Measurements from ENCODE around the gene FUT7. TPM values are rescaled to one million over a fixed set of nuclear protein-coding genes. Genes with fewer than 3 reads are reported as not detected.
A peak's percentile ranks its signal among the peaks of the same experiment; 100 is the strongest.

Gene FUT7
- total RNA-seq, 2 experiments from 2014 or later = 0.39 to 0.62 TPM

DNA sequence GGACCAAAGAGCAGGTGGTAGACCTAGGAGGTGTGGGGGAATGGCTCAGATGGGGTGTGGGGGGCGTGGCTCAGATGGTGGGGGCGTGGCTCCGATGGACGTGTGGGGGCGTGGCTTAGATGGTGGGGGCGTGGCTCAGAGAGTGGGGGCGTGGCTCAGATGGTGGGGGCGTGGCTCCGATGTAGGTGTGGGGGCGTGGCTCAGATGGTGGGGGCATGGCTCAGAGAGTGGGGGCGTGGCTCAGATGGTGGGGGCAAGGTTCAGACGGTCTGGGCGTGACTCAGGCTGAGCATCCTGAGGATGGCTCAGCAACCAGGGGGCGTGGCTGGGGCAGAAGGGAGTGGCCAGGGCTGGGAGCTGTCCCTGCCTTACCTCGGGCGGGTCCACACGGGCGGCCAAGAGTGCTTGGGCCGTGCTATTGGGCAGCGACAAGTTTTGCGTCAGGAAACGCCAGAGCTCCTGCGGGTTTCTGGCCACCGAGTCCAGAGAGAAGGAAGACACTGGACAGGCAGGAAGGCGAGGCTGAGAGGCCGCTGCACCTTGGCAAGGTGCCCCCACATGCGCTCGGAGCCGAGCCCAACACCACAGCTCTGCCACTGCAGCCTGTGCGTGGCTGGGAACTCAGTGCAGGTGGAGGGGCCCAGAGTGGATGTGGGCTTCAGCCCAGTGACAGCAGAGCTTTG lies 9.8 kb downstream of the FUT7 start:
- H3K27me3 Mint-ChIP-seq = no peaks in the 10 kb centered on the region
- no peaks in the 10 kb centered on the region for H3K36me3 Mint-ChIP-seq
- H3K4me3 Mint-ChIP-seq = no peak overlapping the region
- POLR2A ChIA-PET = interaction anchor here (1.1 kb wide), 1 partner anchor 22 kb away, joined by 4 read pairs; no protein-coding TSS in a partner anchor
- peaks cover 6% of the 10 kb centered on the region for H3K4me1 Mint-ChIP-seq
- DNase-seq (peak; percentile 65), ATAC-seq (ENCODE audit: low read depth) (peak; percentile 31)
- H3K27ac Mint-ChIP-seq = no peak overlapping the region
- H3K9me3 Mint-ChIP-seq = no peaks in the 10 kb centered on the region

DNA sequence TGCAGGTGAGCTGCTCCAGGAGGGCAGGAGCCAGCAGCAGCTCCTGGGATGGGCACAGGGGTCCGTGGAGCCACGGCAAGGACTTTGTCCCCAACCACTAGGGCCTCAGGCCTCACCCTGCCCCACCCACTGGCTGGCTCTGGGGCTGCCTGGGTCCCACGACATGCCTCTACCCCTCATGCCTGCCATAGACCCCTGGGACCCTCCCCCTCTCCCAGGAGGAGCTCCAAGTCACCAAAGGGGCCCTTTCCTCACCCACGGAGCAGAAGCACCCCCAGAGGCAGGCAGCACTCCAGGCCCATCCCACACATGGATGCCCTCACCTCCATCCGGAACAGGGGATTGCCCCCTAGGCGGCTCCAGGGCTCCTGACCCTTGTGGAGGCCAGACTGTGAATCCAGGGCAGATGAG lies 10.3 kb downstream of the FUT7 start:
- Mint-ChIP-seq H3K4me1 (peaks cover 4% of the 10 kb centered on the region), H3K27me3 (no peaks in the 10 kb centered on the region), H3K36me3 (peaks cover 3% of the 10 kb centered on the region), H3K4me3 (no peak overlapping the region), H3K9me3 (no peaks in the 10 kb centered on the region), H3K27ac (no peak overlapping the region)
- DNase-seq (no peak), ATAC-seq (ENCODE audit: low read depth) (no peak)
- POLR2A ChIA-PET = interaction anchor here (1.1 kb wide), 1 partner anchor 21 kb away, joined by 4 read pairs; no protein-coding TSS in a partner anchor

DNA sequence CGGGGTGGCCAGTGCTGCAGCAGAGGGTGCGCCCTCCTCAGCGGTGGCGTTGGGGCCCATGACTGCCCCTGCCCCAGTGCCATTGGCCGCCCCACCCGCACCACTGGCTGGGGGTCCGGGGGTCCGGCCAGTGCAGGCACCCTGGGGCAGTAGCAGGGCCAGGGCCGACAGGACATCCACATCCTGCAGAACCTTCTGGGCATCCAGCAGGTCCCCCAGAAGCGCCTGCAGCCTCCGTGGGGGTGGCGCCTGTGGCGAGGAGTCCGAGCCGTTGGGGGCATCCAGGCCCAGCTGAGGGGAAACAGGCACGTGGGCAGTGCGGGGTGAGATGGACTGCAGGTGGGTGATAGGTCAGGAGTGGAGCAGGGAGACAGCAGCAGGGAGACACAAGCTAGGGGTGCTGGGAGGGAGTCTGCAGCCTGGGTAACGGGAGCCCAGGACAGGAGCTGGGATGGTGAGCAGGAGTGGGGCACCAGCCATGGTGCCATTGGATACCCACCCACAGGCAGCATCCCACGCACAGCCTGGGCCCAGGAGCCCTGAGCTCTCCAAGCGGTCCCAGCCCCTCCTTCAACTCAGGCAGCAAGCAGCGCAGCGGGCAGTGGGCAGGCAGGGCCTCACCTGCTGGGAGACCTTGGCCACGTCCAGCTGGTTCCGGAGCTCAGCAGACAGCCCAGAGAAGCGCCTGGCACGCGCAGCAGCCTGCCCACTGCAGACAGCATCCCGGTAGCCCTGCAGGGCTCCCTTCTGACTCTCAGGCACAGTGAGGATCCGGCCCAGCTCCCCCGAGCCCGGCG lies 10.9 kb downstream of the FUT7 start:
- DNase-seq (no peak), ATAC-seq (ENCODE audit: low read depth) (no peak)
- no peak overlapping the region for H3K4me3 Mint-ChIP-seq
- peaks cover 3% of the 10 kb centered on the region for H3K36me3 Mint-ChIP-seq
- no peaks in the 10 kb centered on the region for H3K9me3 Mint-ChIP-seq
- H3K4me1 Mint-ChIP-seq = peaks cover 3% of the 10 kb centered on the region
- no peak overlapping the region for H3K27ac Mint-ChIP-seq
- H3K27me3 Mint-ChIP-seq = no peaks in the 10 kb centered on the region
- POLR2A ChIA-PET = interaction anchor here (1.1 kb wide), 1 partner anchor 20 kb away, joined by 4 read pairs; no protein-coding TSS in a partner anchor

- POLR2A ChIA-PET = interaction anchor here (0.7 kb wide), 1 partner anchor 139 kb away, joined by 4 read pairs; no protein-coding TSS in a partner anchor
- no peak overlapping the region for H3K27ac Mint-ChIP-seq
These were observed 11.8 kb downstream of the FUT7 start for GRCh38 chr9:137019891-137020683.

GRCh38 chr9:137018761-137019559 lies 12.9 kb downstream of the FUT7 start:
- no peak overlapping the region for H3K27ac Mint-ChIP-seq
- H3K9me3 Mint-ChIP-seq = no peaks in the 10 kb centered on the region
- H3K36me3 Mint-ChIP-seq = peaks cover 3% of the 10 kb centered on the region
- H3K27me3 Mint-ChIP-seq = no peaks in the 10 kb centered on the region
- no peak for ATAC-seq (ENCODE audit: low read depth)
- POLR2A ChIA-PET = interaction anchor here (0.7 kb wide), 1 partner anchor 138 kb away, joined by 4 read pairs; no protein-coding TSS in a partner anchor
- no peak overlapping the region for H3K4me3 Mint-ChIP-seq
- H3K4me1 Mint-ChIP-seq = no peaks in the 10 kb centered on the region
- DNase-seq = no peak

More at GRCh38 chr9:137019891-137020683, 11.8 kb downstream of the FUT7 start:
- H3K36me3 Mint-ChIP-seq = peaks cover 3% of the 10 kb centered on the region
- H3K27me3 Mint-ChIP-seq = no peaks in the 10 kb centered on the region
- H3K4me3 Mint-ChIP-seq = no peak overlapping the region
- H3K9me3 Mint-ChIP-seq = no peaks in the 10 kb centered on the region
- ATAC-seq (ENCODE audit: low read depth) = no peak
- no peak for DNase-seq
- H3K4me1 Mint-ChIP-seq = peaks cover 3% of the 10 kb centered on the region

DNA sequence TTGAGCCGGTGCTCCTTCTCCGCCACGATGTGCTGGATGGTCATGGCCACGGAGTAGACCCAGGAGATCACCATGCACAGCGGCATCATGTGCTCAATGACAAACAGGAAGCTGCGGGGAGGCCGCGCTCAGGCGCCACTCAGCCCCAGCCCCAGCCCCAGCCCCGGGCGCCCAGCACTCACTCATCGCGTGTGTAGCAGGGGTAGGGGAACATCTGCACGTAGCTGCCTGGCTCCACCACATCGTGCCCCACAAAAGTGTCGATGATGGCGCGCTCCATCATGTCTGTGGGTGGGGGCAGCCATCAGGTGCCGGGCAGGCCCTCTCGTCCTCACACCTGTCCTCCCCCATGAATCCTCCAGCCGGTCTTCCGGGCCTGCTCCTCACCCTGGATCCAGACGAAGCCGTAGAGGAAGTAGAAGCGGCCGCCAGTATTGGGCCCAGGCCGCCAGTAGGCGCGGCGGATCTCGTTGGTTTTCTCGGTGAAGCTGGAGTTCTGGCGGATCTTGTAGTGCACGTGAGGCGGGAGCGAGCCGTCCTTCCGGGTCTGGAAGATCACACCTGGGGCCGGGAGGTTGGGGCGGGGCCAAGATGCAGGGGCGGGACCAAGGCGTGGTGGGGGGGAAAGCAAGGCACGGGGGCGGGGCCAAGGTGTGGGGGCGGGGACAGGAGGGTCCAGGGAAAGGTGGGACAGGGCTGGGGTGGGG lies 13.9 kb downstream of the FUT7 start:
- H3K27me3 Mint-ChIP-seq = no peaks in the 10 kb centered on the region
- no peak overlapping the region for H3K4me3 Mint-ChIP-seq
- no peak for DNase-seq
- POLR2A ChIA-PET = no interaction called here
- no peaks in the 10 kb centered on the region for H3K4me1 Mint-ChIP-seq
- H3K36me3 Mint-ChIP-seq = peaks cover 3% of the 10 kb centered on the region
- no peaks in the 10 kb centered on the region for H3K9me3 Mint-ChIP-seq
- H3K27ac Mint-ChIP-seq = no peak overlapping the region
- no peak for ATAC-seq (ENCODE audit: low read depth)

DNA sequence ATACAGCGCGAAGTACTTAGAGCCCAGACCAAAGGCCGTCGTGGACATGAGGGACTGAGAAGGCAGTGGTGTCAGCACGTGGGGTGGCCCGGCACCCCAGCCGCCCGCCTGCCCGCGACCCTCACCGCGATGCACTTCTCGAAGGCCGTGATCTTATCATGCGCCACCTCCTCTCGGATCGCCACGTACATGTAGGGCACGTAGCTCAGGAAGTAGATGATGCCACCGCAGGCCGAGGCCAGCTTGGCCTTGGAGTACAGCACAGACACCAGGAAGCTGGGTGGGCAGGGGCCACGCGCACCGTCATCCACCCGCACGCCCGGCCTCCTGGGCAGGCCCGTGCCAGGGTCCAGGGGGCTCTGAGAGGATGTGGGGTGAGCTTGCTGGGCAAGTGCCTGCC lies 14.8 kb downstream of the FUT7 start:
- Mint-ChIP-seq H3K27ac (no peak overlapping the region), H3K4me3 (no peak overlapping the region), H3K36me3 (peaks cover 3% of the 10 kb centered on the region), H3K9me3 (no peaks in the 10 kb centered on the region), H3K4me1 (no peaks in the 10 kb centered on the region), H3K27me3 (no peaks in the 10 kb centered on the region)
- DNase-seq (no peak), ATAC-seq (ENCODE audit: low read depth) (no peak)
- POLR2A ChIA-PET = no interaction called here

DNA sequence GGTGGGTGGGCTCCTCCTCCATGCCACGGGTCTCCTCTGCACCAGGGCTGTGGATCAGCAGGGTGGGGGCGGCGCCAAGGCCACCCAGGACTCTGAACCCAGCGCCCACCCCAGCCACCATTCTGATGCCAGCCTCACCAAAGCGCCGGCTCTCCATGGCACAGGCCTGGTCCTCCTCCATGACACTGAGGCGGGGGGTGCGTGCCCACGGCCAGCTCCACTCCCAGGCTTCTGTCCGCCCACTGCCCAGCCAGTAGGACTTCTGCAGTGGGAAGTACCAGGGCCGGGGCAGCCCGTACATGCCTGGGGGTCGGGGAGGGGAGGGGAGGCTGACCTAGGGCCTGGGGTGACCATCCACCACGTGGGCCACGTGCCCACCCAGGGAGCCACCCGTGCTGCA lies 15.5 kb downstream of the FUT7 start:
- Mint-ChIP-seq H3K36me3 (peaks cover 3% of the 10 kb centered on the region), H3K4me1 (no peaks in the 10 kb centered on the region), H3K4me3 (no peak overlapping the region), H3K27me3 (no peaks in the 10 kb centered on the region), H3K9me3 (no peaks in the 10 kb centered on the region), H3K27ac (no peak overlapping the region)
- ATAC-seq (ENCODE audit: low read depth) = no peak
- POLR2A ChIA-PET = no interaction called here
- DNase-seq = no peak

- DNase-seq = no peak
- Mint-ChIP-seq H3K27ac (no peak overlapping the region), H3K27me3 (no peaks in the 10 kb centered on the region), H3K4me3 (no peak overlapping the region), H3K4me1 (no peaks in the 10 kb centered on the region), H3K9me3 (no peaks in the 10 kb centered on the region), H3K36me3 (peaks cover 3% of the 10 kb centered on the region)
- no peak for ATAC-seq (ENCODE audit: low read depth)
- POLR2A ChIA-PET = interaction anchor here (0.5 kb wide), 1 partner anchor 52 kb away, joined by 5 read pairs; no protein-coding TSS in a partner anchor
These were observed 15.9 kb downstream of the FUT7 start for GRCh38 chr9:137015976-137016375.

DNA sequence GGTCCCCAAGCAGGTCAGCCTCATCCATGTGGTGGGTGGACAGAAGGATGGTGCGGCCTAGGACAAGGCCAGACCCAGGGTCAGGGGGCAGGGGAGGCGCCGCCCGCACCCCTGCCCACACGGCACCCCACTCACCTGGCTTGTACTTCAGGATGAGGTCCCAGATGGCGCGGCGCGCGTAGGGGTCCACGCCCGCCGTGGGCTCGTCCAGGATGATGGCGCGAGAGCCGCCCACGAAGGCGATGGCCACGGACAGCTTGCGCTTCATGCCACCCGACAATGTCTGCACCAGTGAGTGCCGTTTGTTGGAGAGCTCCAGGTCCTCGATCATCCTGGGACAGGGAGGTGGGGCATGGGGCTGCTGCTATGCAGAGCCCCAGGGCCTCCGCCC lies 16.4 kb downstream of the FUT7 start:
- no peaks in the 10 kb centered on the region for H3K27me3 Mint-ChIP-seq
- H3K9me3 Mint-ChIP-seq = no peaks in the 10 kb centered on the region
- no peak overlapping the region for H3K27ac Mint-ChIP-seq
- POLR2A ChIA-PET = interaction anchor here (0.5 kb wide), 1 partner anchor 52 kb away, joined by 5 read pairs; no protein-coding TSS in a partner anchor
- ATAC-seq (ENCODE audit: low read depth) = no peak
- no peaks in the 10 kb centered on the region for H3K4me1 Mint-ChIP-seq
- no peak for DNase-seq
- H3K36me3 Mint-ChIP-seq = peaks cover 3% of the 10 kb centered on the region
- H3K4me3 Mint-ChIP-seq = no peak overlapping the region

- POLR2A ChIA-PET = no interaction called here
- DNase-seq (no peak), ATAC-seq (ENCODE audit: low read depth) (no peak)
- Mint-ChIP-seq H3K9me3 (no peaks in the 10 kb centered on the region), H3K4me1 (no peaks in the 10 kb centered on the region), H3K36me3 (peaks cover 3% of the 10 kb centered on the region), H3K4me3 (no peak overlapping the region), H3K27ac (no peak overlapping the region), H3K27me3 (no peaks in the 10 kb centered on the region)
These were observed 16.9 kb downstream of the FUT7 start for GRCh38 chr9:137014776-137015539.

GRCh38 chr9:137014166-137014565 lies 17.7 kb downstream of the FUT7 start:
- ATAC-seq (ENCODE audit: low read depth) (no peak), DNase-seq (no peak)
- peaks cover 3% of the 10 kb centered on the region for H3K36me3 Mint-ChIP-seq
- no peaks in the 10 kb centered on the region for H3K9me3 Mint-ChIP-seq
- POLR2A ChIA-PET = no interaction called here
- H3K27me3 Mint-ChIP-seq = no peaks in the 10 kb centered on the region
- no peak overlapping the region for H3K4me3 Mint-ChIP-seq
- H3K4me1 Mint-ChIP-seq = no peaks in the 10 kb centered on the region
- H3K27ac Mint-ChIP-seq = no peak overlapping the region

Data from activated naive CD8-positive, alpha-beta T cell treated with anti-CD3 and anti-CD28 coated beads, Interleukin-2, amount 10 ng/mL, durations not matched to agents 7 days and 5 days (primary cell).